Adrenal gland (tissue), 12 donors: ENCODE measurements around the gene LRP1. TPM values are rescaled to one million over a fixed set of nuclear protein-coding genes. Genes with fewer than 3 reads are reported as not detected.

ENCODE experiments used
- DNase-seq, 7 donors: peaks; one replicate each; pipeline ENCODE4 v3.0.0-alpha.2; 2019 to 2020
- H3K27ac ChIP-seq, 5 donors: fragments of 200-600 bp; sonication (generic) in 4 of 5; 1 replicate in 3 of 5; 2 replicates in 2 of 5; pipeline versions ENCODE4 v1.5.1 to v1.8.0; 2016 to 2020; ENCODE audit warnings: mild to moderate bottlenecking in 1 of 5
- H3K27me3 ChIP-seq: fragments of 200-600 bp; 2 replicates; pipeline ENCODE4 v1.8.0; 2021
- H3K36me3 ChIP-seq, 2 donors: fragments of 200-600 bp; replicated peaks in 1 of 2; 1 replicate in 1 of 2; 2 replicates in 1 of 2; pipeline versions ENCODE4 v1.5.1 to v1.8.0; 2018 to 2022
- H3K4me1 ChIP-seq, 2 donors: fragments of 200-600 bp; replicated peaks in 1 of 2; 1 replicate in 1 of 2; 2 replicates in 1 of 2; pipeline versions ENCODE4 v1.5.1 to v1.8.0; 2018 to 2021
- H3K4me3 ChIP-seq, 4 donors: fragments of 200-600 bp; sonication (generic) in 3 of 4; one replicate each; pipeline ENCODE4 v1.5.1; 2016 to 2018
- H3K9me3 ChIP-seq, 3 donors: fragments of 200-600 bp; sonication (generic) in 1 of 3; replicated peaks in 1 of 3; 1 replicate in 2 of 3; 2 replicates in 1 of 3; pipeline versions ENCODE4 v1.5.1 to v1.8.0; 2016 to 2021
- CTCF ChIP-seq, 6 experiments: fragments of 450-650 bp in 4 of 6; fragments of 200-600 bp in 2 of 6; sonication (generic) in 1 of 6; IDR thresholded peaks; 1 replicate in 5 of 6; 2 replicates in 1 of 6; pipeline versions ENCODE4 v1.5.1 to v1.8.0; 2016 to 2021; ENCODE audit warnings: antibody characterized with exemption in 6 of 6, mild to moderate bottlenecking in 2 of 6, moderate library complexity in 1 of 6
- POLR2A ChIP-seq, 2 donors: fragments of 450-650 bp; IDR thresholded peaks; one replicate each; pipeline ENCODE4 v1.6.1; 2017; ENCODE audit warnings: antibody characterized with exemption in 2 of 2, mild to moderate bottlenecking in 2 of 2, moderate library complexity in 1 of 2
- WGBS, 4 donors: extraction: QIAGEN DNeasy Blood & Tissue Kit in 2 of 4; methylation state at CpG; one replicate each; pipeline versions ENCODE4 v1.1.5 to v1.1.7; 2013 to 2017; 5-methylcytosine and 5-hydroxymethylcytosine counted together
- intact Hi-C, 2 donors: fragments of 100-400 bp; cut with DNase I; formaldehyde crosslinking; loops; one replicate each; pipeline versions ENCODE4 v1.14.1 to v1.15.0; 2022 to 2023
- polyA plus RNA-seq, 3 donors: library from polyadenylated mRNA; stranded (reverse); fragments of 200-250 nt in 2 of 3; fragments of 350-450 nt in 1 of 3; fragmentation: Illumina TruSeq in 1 of 3; extraction: RNeasy Lipid Tissue Mini Kit (QIAGEN cat#74804) in 1 of 3; gene quantifications; one replicate each; pipeline ENCODE4 v1.2.3, GENCODE V29; 2013 to 2014
- total RNA-seq, 9 donors: library from RNA; depleted of rRNA in 4 of 9; stranded (reverse); fragments of >200 nt in 4 of 9; fragments of 120-200 nt in 1 of 9; fragmentation: NEBNext Ultra II Directional in 1 of 9; extraction: Animal tissue kit (Norgen Biotek cat#: 25700) in 1 of 9; gene quantifications; one replicate each; pipeline versions ENCODE4 v1.1.0 to v1.2.4, GENCODE V29; 2013 to 2023
- donor health status: healthy with polysubstance abuse.
- donor health status: Bipolar disorder and iron deficiency.
- donor health status: DM: yes; HTN: yes; CAD: no.
- donor health status: DM: no; HTN: no; CAD: no.
- donor health status: DM: no; HTN: no; CAD: no.
- donor health status: DM: yes; HTN: yes; CAD: no.

LRP1 gene
- total and polyA plus RNA-seq, 12 donors, result 18.4 to 307 (median 138) TPM

- no peak for DNase-seq
- H3K27ac ChIP-seq, result no peak overlapping the region
- TF ChIP-seq CTCF (IDR thresholded peaks at IDR 0.05), result no peak
- TF ChIP-seq POLR2A (IDR thresholded peaks at IDR 0.05), result no peak
- peaks cover 14 to 32% of the 10 kb centered on the region in 2 donors for H3K4me1 ChIP-seq
- peaks cover 0 to 22% of the 10 kb centered on the region in 2 donors for H3K36me3 ChIP-seq
- WGBS, 4 donors, result 41 to 48% (median 45%) methylated on average over 8 to 9 of the region's 9 CpGs
- peaks cover 30% of the 10 kb centered on the region for H3K27me3 ChIP-seq
- H3K9me3 ChIP-seq, result no peaks in the 10 kb centered on the region
- intact Hi-C loops, result no loop called here
- H3K4me3 ChIP-seq, result no peak overlapping the region
These were observed 108.8 kb downstream of the LRP1 start for GRCh38 chr12:57236925-57237595.

DNA sequence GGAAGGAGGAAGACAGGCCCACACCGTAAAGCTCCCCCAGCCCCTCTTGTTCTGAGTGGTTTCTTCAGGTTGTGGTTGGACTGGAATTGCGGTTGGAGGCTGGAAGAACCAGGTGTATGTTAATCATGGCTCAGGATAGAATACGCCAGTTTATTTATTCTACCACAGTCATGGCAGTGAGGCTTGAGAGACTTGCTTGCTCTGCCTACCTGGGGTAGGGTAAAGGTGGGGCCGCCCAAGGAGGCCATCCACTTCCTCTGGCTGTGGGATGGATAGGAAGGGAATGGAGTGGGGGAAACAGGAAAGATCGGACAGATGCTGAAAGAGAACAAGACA is 109.3 kb downstream of the LRP1 start:
- 48 to 55% (median 53%) methylated on average over 5 of the region's 5 CpGs for WGBS, 4 donors
- no peak overlapping the region for H3K4me3 ChIP-seq
- peaks cover 32% of the 10 kb centered on the region for H3K27me3 ChIP-seq
- intact Hi-C loops, result no loop called here
- no peak for TF ChIP-seq CTCF (IDR thresholded peaks at IDR 0.05)
- TF ChIP-seq POLR2A (IDR thresholded peaks at IDR 0.05), result no peak
- H3K9me3 ChIP-seq, result no peaks in the 10 kb centered on the region
- H3K4me1 ChIP-seq, result peaks cover 20 to 37% of the 10 kb centered on the region in 2 donors
- DNase-seq, result no peak
- H3K36me3 ChIP-seq, result peaks cover 0 to 17% of the 10 kb centered on the region in 2 donors
- no peak overlapping the region for H3K27ac ChIP-seq

DNA sequence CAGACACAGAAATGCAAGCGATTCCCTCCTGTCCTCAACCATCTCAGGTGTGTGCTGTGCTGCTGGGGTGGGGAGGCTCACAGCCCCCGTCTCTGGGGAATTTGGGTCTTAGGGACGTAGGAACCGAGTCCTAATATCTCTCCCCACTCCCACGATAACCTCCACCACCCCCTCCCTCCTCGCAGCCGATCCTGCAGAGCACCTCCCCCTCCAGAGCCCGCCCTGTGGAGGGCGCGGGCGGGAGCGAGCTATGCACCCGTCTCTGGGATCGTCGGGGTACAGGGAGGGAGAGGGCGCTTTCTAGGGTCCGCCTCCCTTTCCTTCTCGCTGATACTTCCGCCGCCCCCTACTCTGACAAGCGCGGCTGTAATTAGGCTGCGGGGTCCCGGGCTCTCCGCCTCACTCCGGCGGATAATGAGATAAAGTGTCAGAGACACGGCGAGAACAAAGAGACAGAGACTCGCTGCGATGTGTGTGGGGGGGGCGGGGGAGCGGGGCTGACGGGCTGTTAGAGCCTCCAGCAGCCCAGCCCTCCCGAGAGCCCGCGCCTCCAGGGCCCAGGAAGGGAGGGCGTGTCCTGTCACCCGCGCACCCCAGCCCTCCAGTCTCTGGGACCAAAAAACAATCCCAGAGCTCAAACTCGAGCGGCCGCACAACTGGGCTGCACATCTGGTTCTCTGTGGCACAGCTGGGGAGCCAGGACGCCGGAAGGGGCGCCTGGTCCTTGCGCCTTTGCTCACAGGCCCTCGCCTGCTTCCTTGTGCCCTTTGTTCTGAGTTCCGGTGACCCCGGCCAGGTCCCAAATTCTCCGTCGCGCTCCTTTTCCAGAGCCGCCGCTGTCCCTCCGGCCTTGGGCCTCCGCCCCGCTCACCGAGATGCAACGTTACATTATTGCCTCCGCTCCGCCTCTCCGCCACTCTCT is 109.9 kb downstream of the LRP1 start:
- Histone ChIP-seq H3K4me1 (peaks cover 26 to 43% of the 10 kb centered on the region in 2 donors), H3K36me3 (peaks cover 0 to 11% of the 10 kb centered on the region in 2 donors), H3K27me3 (peaks cover 38% of the 10 kb centered on the region), H3K4me3 (peak overlapping the region in 1 of 4 donors; percentile 53), H3K27ac (no peak overlapping the region), H3K9me3 (no peaks in the 10 kb centered on the region)
- TF ChIP-seq POLR2A (IDR thresholded peaks at IDR 0.05) (no peak), CTCF (IDR thresholded peaks at IDR 0.05) (no peak)
- intact Hi-C loops, result no loop called here
- WGBS, 4 donors, result 9 to 18% (median 10%) methylated on average over 24 to 63 of the region's 63 CpGs
- DNase-seq, result no peak

GRCh38 chr12:57238854-57239554 is 110.7 kb downstream of the LRP1 start:
- DNase-seq, result peak; percentile 77 to 93 (median 86)
- peaks cover 30 to 51% of the 10 kb centered on the region in 2 donors for H3K4me1 ChIP-seq
- no peak overlapping the region for H3K27ac ChIP-seq
- TF ChIP-seq POLR2A (IDR thresholded peaks at IDR 0.05), result no peak
- peak; percentile 100 for TF ChIP-seq CTCF (IDR thresholded peaks at IDR 0.05)
- H3K27me3 ChIP-seq, result peaks cover 43% of the 10 kb centered on the region
- H3K9me3 ChIP-seq, result no peaks in the 10 kb centered on the region
- H3K4me3 ChIP-seq, result peak overlapping the region in 1 of 4 donors; percentile 53
- peaks cover 0 to 3% of the 10 kb centered on the region in 2 donors for H3K36me3 ChIP-seq
- 2 to 4% (median 3%) methylated on average over 10 to 47 of the region's 47 CpGs for WGBS, 4 donors
- intact Hi-C loops, result no loop called here
